NCI-H2081 (cell line): Measurements from ENCODE around the gene IRAK1.
A peak's percentile ranks its signal among the peaks of the same experiment; 100 is the strongest.

Experiments used
- DNase-seq, 2 experiments: peaks; one replicate each; lab custom pipeline; 2025; lab: John Stamatoyannopoulos, UW

IRAK1 gene

DNA sequence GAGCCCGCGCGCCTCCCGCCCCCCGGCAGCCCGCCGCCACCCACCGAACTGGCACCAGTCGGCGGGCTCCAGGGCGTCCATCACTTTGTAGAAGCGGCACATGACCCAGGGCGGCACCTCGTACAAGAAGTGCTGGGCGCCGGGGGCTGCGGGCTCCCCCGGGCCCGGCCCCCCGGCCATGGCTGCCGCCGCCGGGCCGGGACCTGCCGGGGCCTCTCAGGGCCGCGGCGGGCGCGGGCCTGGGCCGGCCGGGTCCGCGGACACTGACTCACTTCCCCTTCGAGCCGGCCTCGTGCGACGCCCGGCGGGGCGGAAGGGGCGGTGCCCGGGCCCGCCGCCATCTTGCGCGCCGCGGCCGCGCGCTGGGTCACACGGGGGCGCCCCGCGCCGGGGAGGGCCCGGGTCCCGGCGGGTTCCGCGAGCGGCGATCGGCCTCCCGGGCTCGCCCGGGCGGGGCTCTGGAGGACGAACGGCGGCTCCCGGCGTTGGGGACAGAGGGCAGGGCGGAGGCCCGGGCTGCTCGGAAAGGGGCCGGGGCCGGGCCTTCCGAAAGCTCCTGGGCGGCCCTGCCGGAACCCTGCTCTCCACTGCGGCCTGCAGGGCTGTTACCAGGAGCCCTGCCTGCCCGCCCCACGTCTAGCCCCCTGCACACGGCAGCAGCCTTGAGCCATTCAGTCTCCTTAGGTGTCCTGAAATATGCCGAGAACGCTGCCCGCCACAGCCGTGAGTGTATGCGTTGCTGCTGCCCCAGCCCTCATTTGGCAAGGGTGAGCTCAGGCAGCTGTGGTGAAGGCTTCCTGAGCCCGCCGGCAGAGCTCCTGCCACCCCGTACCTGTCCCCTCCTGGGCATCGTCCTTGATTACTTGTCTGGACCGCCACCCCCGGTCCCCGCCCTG lies at the start of gene IRAK1:
Gene IRAK1 (minus strand): TSS at position 270 of the 896 bp plus-strand sequence. CDS start 90 bp downstream, at position 180.
- DNase-seq: peak in 1 of 2 experiments; percentile 5

DNA sequence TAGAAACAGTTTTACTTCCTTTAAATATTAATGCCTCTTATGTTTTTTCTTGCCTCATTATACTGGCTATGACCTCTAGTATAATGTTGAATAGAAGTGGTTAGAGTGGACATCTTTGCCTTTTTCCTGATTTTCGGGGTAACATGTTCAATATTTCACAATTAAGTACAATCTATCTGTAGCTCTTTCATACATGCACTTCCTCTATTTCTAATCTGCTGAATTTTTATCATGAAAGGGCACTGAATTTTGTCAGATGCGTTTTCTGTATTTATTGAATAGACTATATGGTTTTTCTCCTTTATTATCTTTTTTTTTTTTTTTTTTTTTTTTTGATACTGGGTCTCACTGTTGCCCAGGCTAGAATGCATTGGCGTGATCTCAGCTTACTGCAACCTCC lies 48.9 kb upstream of the IRAK1 start:
- DNase-seq: no peak

DNA sequence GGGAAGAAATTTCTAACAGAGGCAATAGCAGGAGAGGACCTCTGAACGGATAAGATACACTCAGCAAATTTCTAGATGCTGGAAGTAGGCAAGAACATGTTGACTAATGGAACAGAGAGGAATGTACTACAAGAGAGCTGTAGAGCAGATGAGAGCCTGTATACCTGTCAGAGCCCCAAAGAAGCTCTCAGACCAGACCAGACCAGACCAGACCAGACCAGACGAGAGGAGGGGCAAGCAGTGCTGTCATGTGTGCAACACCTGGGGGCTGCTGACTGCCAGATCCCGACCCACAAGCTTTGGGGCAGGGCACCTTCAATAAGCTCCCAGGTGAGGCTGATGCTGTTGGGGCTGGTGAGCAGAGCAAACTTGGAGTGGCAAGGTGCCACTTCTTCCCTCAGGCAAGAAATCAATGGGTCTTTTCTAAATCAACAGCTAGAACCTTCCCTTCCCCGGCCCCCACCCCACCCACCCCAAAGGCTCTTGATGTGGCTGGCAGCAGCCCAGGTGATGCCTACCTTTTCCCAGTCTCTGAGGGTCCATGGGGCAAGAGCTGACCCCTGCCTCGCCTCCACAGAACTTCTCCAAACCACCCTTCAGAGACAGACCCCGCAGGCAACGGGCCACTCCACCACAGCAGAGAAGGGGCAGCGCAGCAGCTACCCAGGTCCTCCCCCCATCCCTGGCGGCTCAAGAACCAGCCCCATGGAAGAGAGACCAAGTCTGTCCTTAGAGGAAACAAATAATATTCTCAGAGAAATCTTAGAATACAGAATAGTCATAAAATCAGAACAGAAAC lies 45.1 kb upstream of the IRAK1 start:
- DNase-seq: no peak

DNA sequence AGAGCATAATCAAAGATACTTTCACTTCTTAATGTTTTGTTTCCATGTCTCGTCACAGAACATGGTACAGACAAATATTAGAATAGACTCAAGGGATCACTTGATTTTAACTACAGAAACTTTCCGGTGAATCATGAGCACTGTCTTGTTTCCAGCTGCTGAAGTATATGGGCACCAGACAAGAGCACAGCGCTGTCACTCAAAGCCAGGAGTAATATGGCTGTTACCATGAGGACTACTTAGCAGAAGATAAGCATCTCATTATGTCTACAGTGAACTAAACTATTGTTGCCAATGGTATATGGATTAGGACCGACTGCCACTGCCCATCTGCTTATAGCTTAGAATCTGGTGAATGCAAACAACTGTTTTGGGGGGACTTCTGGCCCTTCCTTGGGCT lies 43.5 kb upstream of the IRAK1 start:
- no peak for DNase-seq

DNA sequence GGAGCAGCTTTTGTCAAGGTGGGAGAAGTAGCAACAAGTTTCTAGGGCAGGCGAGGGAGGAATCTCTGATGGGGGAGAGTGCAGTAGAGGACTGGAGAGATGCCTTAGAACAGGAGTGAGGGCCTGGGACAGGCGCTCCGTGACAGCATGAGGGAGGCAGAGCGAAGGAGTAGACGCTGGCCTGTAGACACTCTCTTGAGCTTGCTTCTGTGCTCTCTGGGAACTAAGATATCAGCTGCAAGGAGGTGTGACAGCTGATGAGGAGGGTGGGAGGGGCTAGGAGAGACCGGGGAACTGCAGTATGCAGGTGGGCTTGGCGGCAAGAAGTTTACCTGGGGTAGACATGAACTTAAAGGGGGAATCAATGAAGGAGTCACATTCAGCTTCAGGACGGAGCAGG lies 42.1 kb upstream of the IRAK1 start:
- no peak for DNase-seq

DNA sequence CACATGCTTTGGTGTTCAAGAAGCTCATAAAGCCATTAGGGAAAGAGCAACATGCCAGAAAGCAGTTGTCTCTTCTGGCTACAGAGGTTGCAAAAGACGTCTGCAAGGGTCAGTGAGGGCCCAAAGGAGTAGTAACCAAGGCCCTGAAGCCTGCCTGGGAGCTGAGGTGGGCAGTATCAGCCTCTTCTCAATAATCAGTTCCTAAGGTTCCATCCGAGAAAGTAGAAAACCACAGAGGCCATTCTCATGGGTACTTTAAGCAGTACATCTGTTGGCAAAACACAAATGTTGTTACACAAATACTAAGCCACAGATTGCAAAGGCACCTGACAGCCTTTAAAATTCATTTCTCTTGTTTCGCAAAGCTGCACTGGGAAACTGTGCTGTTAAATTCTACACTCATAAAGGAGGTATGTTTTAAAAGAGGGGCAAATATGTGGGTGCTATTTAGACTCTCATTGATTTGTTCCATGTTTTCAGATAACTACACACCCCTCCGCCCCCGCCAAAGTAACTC lies 40.1 kb upstream of the IRAK1 start:
- DNase-seq: no peak

DNA sequence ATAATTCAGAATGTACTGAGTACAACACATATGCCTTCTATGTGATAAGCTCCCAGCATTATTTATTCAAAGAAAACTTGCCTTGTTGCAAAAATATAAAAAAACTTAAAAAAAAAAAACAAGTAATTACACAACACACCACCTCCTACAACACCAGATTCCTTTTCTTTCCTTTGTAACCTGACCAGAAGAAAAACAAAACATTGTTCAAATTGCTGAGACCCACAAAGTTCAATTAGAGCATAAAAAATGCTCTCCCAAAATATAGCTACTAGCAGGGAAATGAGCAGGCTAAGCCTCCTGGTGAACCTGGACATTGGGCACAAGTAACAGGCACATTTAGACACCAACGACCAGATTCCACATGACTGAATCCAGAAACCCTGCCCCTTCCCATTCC lies 39.5 kb upstream of the IRAK1 start:
- no peak for DNase-seq

DNA sequence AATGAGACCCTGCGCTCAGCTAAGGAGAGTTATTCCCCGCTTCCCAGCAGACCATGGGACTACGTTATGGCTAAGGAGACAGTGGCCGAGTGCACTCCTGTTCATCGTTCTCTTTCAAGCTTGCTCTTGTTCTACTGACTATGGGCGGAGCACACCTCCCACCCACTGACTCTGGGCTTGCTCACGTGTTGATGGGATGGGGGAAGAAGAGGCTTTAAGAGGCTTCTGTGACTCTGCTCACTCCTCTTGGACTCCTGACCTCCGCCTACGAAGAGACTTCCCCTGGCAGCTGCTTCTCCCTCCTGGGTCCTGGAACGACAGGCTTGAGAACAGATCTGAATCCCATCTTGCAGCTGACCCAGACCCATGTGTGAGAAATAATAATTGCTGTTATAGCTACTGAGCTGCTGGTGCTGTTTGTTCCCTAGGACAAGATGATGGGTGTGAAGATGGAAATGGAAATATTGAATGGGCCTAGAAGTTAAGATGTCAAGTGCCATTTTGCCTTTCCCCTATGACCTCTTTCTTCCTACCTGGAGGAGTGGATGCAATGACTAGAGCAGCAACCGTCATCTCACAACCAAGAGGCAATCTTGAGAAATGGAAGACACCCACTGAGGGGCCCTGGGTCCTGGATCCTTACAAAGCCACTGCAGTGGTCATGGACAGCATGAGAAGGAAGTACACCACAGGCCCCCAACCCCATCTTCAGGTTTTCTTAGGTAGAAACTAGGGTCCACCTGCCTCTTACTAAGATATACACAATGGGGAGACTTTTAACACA lies 38.7 kb upstream of the IRAK1 start:
- DNase-seq: no peak

DNA sequence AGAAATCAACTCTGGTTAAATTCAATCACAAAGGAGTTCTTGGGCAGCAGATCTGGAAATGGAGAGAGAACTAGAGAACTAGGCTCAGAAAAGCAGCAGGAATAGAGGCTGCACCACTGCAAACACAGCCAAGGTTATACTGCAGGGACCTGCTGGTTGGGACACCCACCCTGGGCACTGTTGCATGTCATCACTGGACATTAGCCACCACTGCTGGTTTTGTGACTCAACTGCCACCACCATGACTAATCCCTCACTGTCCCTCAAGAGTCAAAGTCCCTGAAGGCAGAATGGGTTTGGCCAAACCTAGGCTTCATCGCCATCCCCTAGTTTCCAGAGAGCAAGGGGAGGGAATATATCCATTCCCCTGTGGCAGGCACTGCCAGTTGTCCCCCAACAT lies 38.1 kb upstream of the IRAK1 start:
- DNase-seq: no peak

DNA sequence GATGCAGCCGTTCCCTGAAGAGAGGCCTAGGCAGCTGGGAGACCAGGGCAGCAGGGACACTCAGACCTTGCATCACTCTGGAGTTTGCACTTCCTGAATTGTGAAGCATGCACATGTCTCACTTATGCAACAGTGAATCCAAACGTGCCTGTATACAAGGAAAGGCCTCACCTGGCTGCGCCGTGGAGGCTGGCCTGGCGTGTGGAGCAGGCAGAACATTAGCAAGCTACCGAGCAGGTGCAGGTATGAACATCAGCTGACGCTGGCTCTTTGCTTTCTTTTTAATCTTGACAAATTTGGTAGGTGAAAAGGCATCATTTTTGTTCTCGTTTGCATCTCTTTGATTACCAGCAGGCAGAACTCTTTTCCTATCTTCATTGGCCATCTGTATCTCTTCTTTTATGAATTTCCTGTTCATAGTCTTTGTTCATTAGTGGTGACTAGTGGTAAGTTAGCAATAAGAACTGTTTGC lies 37.1 kb upstream of the IRAK1 start:
- DNase-seq: no peak

DNA sequence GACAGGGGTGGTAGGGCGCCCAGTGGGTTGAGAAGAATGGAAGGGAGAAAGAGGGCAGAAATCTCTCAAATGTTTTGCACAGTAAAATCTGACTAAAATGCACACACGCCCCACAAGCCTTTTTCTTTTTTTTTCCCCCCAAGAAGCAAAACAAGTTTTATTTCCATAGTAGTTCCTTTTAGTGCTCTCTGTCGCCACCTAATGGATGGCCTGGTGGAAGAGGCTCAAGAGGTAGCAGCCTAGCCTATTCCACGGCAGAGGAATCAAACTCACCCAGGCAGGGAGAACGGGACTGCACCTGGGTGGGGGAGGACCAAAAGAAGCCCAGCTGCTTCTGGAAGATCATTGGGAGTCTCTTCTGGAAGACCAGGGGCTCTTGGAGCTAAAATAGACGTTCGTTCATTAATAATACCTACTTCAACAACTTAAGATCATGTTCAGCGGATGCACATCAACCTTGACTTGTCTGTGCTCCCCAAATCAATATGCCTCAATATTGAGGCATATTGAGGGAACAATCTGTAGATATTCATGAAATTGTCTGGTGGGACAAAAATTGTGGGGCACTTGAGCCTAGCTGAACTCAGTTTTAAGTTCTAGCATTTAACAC lies 31.6 kb upstream of the IRAK1 start:
- DNase-seq: peak; percentile 8 to 21

DNA sequence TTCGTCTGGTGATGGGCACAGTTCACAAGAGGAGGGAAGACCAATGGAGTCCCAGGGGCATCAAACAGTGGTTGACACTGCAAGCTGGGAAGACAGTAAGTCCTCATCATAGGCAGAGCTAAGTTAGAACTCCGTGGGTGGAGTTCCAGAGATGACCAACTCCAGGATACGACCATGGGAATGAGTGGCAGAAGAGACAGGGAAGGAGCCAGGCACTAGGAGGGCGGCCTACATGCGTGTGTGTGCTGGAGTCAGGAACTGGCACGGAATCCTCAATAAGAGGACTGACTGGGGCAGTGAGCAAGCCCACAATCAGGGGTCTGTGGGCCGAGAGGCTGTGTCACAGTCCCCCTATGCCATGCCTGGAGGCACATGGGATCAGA lies 30.4 kb upstream of the IRAK1 start:
- no peak for DNase-seq

DNA sequence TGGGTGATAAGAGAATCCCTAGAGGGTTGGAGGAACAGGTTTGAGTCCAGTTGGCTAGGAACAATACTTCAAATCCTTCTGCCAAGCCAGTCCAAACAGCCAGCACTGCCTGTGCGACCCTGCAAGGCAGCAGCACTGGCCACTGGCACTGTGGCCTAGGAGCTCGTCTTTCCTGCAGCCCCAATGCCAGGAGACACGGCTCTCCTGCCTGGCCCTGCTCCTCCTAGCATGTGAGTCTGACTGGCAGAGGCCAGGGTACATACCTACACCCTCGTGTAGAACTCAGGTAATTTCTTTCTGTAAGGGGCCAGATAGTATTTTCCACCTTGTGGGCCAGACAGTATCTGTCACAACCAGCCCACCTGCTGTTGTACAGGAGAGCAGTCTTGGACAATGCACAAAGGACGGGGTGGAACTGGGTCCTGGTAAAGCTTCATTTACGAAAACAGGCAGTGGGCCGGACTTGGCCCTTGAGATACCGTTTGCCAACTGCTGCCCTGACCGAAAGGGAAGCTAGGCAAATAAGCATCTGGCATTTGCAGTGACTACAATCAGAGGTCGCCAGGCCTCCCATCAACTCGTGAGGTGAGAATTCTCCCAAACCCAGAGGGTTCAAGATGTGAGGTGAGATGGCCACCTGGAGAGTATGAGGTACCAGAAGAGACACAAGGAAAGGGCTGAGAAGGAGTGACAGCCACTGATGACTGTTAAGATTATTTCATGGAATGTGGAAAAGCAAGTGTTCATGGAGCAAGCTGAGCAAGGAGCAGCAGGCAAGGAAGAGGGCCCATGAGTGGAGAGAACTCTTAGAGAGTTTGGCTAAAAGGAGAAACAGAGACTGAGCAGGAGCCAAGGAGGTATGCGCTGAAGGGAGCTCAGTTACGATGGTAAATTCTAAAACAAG lies 29.8 kb upstream of the IRAK1 start:
- no peak for DNase-seq

DNA sequence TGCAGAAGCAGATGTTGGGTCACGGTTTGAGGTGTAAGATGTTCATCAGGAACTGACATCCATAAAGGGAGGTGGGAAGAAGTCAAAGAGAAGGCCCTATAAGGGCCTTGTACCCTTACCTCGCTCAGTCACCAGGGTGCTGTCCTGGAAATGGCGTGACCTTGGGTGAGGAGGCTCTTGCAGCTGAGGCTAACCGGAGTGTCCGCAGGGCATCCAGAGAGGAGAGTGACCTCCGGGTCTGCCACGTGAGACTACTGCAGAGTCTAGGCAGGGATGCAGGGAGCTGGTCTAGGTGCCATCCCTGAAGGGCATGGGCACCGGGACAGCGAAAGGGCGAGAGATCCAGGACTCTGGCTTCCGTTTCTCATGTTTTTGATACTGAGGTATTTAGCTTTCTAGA lies 28.7 kb upstream of the IRAK1 start:
- DNase-seq: no peak

DNA sequence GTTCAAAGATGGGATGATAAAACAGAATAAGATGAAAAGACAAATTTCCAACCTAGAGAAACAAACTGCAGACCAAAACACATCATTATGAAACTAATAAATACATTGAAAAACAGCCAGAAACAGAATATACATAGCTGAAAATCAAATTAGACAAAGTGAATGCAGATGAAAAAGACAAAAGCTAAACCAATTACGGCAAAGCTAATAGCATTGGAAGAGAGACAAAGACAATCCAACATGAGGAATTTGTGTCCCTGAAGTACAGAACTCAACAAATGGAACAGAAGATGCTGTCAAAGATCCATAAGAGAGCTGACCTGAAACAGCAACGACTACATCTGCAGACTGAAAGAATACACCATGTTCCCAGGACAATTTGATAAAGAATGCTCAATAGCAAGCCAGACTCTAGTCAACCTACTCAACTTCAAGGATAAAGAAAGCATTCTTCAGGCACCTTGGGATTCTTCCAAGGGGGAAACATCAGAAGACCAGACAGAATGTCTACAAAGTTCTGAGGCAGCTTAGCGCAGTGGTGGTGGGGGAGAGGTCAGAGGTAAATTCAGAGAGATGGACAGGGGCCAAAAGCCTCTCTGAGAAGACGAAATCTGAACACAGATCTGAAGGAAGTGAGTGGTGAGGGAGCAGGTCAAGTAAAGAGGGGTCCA lies 27.4 kb upstream of the IRAK1 start:
- DNase-seq: no peak

DNA sequence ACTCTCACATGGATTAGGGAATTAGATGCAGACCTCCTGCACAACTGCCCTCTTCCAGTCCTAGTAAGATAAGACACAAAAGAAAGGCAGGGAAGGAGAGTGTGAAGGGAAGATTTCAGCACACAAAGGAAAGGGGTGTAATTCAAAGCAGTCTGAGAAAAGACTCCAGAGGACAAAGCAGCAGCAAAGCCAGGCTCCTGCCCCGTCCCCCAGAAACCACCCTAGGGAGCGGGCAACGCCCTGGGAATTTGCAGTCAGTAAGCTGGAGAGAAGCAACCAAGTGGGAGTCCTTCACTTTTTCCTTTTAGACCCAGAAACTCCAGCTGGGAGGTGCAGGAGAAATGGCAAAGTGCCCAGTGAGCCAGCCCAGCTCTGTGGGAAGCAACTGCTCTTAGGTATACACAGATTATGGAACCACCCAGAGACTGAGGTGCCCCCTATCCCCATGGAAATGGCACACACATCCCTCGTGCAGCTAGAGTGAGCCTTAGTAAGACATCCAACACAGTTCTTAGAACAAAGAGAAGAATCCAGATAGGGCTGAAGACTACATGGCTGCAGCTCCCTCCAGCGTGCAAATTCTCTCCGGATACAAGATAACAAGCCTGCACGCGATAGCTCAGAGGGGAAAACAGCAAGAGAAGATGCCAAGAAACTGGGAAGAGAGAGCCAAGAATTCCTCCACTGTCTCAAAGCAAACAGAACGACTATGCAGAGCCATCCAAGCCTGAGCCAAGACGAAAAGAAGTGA lies 26.5 kb upstream of the IRAK1 start:
- peak; percentile 3 to 26 for DNase-seq

DNA sequence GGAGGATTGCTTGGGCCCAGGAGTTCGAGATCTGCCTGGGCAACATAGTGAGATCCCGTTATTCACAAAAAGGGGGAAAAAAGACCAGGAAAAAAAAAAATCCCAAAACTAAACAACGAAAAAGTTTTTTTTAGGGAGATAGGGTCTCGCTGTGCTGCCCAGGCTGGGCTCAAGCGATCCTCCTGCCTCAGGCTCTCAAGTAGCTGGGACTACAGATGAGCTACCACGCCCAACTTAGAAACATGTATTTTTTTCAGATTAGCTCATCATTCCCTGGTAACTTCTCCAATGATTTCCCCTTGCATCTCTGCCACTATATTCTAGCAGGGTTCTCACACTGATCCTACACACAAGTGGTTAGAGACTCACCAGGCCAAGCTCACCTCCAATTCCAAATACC lies 24.4 kb upstream of the IRAK1 start:
- no peak for DNase-seq

DNA sequence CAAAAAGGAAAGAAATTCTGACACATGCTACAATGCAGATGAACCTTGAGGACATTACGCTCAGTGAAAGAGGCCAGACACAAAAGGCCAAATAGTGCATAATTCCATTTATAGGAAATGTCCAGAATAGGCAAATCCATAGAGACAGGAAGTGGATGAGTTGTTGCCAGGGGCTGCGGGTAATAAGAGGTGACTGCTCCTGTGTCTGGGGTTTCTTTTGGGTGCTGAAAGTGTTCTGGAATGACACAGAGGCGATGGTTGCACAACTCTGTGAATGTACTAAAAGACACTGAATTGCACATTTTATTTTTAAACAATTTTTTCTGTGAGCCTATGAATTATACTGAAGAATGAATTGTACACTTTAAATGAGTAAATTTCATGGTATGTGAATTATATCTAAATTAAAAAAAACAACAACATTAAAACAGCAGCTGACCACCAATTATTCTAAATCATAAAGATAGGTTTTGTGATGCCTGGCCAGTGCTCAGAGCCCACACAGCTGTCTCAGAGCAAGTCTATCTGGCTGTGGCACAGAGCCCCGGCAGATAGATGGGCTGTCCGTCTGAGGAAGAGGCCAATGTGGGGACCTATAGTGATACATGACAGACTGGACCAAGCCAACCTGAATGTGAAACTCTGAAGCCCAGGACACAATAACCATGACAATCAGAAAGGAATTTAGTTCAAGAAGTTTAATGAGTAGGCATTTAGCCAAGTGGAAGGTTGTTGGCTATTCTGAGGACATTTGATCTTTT lies 23.5 kb upstream of the IRAK1 start:
- no peak for DNase-seq
